Measurements from ENCODE around the gene MVB12A.

Gene MVB12A

GRCh38 chr19:17469481-17470067 lies 49.7 kb downstream of the MVB12A start:
- in situ Hi-C loops (cut with HindIII; ENCODE audit: low sequenced_read_pairs): no loop called here

- in situ Hi-C loops (cut with HindIII; ENCODE audit: low sequenced_read_pairs): no loop called here
These were observed 50.4 kb downstream of the MVB12A start, which contains the start of gene SLC27A1 for GRCh38 chr19:17470068-17470841. SLC27A1 (plus strand) TSS chr19:17470524; CDS start chr19:17470541, 17 bp downstream.

GRCh38 chr19:17471410-17472125 lies 51.7 kb downstream of the MVB12A start:
- in situ Hi-C loops (cut with HindIII; ENCODE audit: low sequenced_read_pairs): no loop called here

- in situ Hi-C loops (cut with HindIII; ENCODE audit: low sequenced_read_pairs): no loop called here
These were observed 53.2 kb downstream of the MVB12A start for GRCh38 chr19:17473041-17473440.
